ENCODE data around the gene DLGAP3.

DLGAP3 gene

DNA sequence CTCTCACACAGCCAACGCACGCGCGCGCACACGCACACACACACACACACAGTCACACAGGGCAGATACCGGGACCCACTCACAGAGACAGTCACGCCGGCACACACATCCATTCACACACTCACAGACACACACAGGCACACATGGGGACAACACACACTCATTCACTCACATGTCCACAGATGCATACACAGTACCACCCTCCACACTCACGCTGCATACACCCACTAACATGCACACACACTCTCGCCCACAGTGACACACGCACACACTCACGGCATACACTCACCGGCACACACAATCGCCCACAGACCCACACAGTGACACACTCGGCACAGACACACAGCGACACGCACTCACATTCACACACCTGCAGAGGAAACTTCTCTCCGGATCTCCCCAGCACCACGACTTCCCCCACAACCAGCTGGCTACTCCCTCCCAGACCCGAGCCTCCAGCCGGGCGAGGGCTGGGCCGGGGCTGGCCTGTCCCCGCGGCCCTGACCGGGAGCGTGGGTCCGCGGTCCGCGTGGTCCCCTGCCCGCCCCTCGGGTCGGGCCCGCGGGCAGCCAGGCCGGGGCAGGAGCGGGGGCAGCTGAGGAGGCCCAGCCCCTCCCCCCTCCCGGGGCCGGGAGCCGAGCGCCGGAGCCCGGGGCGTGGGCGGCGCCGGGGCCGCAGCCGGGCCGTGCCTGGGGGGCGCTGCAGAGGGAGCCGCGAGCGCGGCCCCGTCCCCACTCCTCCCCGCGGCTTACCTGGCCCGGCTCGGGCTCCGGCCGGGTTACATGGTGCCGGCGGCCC, 552 bp downstream of the DLGAP3 start:
- intact Hi-C loops (cut with DNase I) = loop anchor here (10.0 kb wide), 1 partner anchor 56 kb away; the partner anchor contains the start of gene TMEM35B
- DNase-seq = peak in 1 of 10 donors; percentile 84

DNA sequence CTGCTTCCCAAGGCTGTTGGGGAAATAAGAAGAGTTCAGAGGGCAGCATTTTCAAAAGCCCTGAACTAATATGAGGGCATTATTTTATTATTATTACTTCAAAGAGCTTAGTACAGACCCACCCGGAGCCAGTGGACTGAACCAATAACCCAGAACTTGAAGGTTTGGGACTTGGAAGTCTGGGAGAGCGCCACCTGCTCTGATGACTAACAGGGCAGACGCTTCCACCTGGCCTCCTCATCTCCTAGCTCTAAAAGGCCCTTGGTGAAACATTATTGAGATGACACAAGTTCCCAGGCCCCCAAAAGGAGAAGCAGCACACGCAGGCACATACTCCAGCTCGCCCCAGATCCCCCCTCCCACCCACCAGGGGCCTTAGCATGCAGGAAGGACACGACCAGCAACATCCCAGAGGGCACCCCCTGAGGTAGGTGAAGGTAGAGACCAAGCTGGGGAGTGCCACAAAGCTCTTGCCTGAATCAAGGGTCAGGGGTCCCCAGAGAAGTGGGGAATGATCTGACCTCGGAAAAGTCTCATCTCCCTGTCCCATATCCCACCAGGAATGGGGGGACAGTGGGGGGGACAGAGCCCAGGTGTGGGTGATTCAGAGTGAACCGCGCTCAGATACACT, 1.3 kb downstream of the DLGAP3 start:
- no peak for DNase-seq

DNA sequence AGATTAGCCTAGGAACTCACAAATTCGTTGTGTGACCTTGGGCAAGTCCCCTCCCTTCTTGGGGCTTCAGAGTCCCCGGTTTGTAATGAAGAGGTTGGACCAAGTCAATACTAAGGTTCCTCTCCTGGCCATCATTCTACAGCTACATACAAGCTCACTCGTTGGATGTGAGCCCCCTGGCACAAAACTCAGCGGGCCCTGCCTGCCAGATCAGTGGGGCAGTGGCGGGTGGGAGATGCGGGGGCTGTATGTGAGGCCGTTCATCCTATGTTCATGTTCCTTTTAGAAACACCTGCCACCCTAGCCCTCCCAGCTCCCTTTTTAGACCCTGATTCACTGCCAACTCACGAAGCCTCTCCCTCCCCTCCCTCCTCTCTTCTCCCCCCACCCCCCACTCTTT, 2.1 kb downstream of the DLGAP3 start:
- intact Hi-C loops (cut with DNase I) = loop anchor here (10.0 kb wide), 1 partner anchor 57 kb away; the partner anchor contains the start of gene TMEM35B

More for the DNA sequence above, 1.3 kb downstream of the DLGAP3 start:
- intact Hi-C loops (cut with DNase I) = loop anchor here (10.0 kb wide), 1 partner anchor 57 kb away; the partner anchor contains the start of gene TMEM35B

DNA sequence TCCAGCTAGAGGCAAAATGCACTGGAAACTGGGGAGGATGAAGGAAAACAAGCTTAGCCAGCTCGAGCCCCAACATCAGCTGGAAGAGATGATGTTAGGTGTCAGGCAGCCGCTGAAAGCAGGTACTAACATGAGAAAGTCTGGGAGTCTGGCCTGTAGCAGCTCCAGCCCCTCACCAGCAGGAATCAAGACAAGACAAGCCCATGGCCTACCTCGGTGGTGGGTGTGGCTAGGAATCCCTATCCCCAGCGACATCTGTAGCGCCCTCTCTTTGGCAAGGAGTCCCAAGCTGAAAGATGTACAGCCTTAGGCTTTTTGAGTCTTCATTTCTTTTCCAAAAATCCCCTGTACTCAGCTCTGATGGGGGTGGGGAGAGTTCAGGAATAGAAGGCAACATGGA, 2.6 kb downstream of the DLGAP3 start:
- intact Hi-C loops (cut with DNase I) = loop anchor here (10.0 kb wide), 1 partner anchor 58 kb away; the partner anchor contains the start of gene TMEM35B

More for the DNA sequence above, 2.1 kb downstream of the DLGAP3 start:
- no peak for DNase-seq

DNA sequence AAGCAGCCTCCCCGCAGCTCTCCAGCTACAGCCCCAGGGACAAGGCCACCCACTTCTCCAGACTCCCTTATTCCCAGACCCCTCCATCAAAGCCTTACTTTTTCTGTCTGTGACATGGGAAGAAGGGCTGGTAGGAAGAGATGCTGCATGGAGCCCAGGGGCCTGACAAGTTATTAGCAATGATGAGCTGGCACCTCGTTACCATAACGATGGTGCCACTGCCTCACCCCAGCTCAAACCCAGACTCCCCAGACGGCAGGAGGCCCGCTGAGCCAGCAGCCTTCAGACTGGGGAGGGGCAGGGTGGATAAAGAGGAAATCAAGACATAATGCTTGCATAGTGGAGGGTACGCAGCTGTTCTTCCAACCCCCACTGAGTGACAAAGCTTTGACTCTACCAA, 3.3 kb downstream of the DLGAP3 start:
- no peak for DNase-seq
- intact Hi-C loops (cut with DNase I) = loop anchor here (10.0 kb wide), 1 partner anchor 59 kb away; the partner anchor contains the start of gene TMEM35B

More for the DNA sequence above, 2.6 kb downstream of the DLGAP3 start:
- DNase-seq = no peak

DNA sequence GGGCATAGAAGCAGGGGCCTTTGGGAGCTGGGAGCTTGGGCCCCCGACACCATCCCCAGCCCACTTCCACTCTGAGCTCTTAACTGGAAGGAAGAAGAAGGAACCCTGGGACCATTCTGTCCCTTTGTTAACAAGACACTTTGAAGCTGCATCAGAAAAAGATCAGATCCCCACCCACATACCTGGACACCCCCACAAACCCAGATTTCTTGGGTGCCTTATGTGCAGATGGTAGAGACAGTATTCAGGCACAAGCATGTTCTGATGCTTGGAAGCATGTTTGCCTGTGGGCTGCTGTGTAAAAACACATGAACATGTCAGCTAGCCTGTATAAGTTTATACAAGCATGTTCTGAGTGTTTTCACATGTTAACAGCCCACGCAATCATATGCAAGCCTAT, 3.7 kb downstream of the DLGAP3 start:
- intact Hi-C loops (cut with DNase I) = loop anchor here (10.0 kb wide), 1 partner anchor 59 kb away; the partner anchor contains the start of gene TMEM35B
- DNase-seq = peak in 1 of 10 donors; percentile 80

DNA sequence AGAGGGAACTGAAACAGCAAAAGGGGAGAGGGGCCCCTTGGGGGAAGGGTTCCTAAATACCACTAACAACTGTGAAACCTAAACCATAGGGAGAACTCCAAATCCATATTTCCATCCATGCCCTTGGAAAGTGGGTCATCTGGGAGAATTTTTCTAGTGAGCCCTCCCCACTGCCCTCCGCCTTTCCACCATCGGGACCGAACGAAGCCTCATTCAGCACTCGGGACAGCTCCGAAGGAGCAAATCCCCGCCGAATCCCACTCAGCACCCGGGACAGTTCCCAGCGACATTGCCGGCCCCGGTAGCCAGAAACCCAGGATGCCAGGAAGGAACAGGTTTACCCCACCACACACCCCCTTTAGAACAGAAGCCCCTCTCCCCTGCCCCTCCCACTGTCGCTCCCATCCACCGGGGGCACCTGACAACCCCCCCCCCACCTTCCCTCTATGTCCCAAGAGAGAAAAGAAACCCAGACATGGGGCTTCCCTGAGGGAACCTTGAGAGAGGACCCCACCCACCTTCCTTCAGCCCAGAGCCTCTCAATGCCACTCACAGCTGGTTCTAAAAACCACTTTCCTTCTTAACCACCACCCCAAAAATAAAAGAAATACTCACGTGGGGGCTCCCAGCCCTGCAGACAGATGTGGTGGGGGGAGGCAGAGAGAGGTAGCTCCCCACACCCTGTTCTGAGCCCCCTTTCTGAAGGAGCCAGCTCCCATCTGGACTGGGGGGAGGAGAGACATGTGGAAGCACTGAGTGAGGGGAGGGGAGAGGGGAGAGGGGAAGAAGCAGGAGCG, 4.5 kb downstream of the DLGAP3 start:
- intact Hi-C loops (cut with DNase I) = loop anchor here (5.0 to 10.0 kb wide), 2 partner anchors 53 to 60 kb away; partner anchors contain the start of gene TMEM35B
- DNase-seq = peak in 6 of 10 donors; percentile 40 to 88 (median 52)

DNA sequence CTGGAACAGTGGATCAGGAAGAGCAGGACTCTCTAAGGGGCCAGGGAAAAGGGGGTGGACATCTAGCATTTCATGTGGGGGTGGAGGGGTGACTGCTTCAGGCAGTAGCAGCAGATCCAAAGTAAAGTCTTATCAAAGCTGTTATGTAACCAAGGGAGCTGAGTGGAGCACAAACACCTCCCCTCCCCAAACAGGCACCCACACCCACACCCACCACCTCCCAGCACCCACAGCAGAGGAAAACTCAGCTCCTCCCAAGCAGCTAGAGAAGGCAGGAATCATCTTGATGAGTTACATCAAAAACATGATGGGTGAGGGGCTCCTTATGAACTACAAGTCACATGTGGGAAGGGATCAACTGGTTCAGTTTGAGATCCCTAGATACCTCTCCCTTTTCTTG, 6.0 kb downstream of the DLGAP3 start:
- intact Hi-C loops (cut with DNase I) = loop anchor here (5.0 to 10.0 kb wide), 2 partner anchors 51 to 61 kb away; partner anchors contain the start of gene TMEM35B
- peak in 1 of 10 donors; percentile 76 for DNase-seq

DNA sequence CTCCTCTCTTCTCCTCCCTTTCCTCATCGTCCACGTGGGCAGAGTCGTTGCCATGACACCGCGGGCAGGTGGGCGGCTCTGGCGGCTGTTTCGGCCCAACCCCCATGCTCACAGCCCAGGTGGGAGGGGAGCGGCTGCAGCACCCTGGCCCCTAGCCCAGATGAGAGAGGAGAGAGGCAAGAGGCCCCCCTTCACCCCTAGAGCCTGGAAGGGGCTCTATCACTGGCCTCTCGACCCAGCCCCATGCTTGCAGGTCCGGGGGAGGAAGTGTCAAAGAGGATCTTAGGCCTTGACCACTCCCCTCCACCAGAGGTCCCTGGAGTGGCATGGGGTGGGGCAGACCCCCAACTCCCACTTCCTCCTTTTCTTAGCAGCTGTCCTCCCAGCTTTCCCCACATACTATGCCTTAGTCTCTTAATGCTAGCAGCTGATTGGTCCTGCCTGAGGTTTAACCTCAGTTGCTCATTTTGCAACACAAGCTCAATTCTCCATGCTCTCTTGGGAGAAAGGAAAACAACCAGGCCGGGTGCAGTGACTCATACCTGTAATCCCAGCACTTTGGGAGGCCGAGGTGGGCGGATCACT, 10.4 kb downstream of the DLGAP3 start:
- intact Hi-C loops (cut with DNase I) = no loop called here
- DNase-seq = peak in 9 of 10 donors; percentile 40 to 95 (median 75)

DNA sequence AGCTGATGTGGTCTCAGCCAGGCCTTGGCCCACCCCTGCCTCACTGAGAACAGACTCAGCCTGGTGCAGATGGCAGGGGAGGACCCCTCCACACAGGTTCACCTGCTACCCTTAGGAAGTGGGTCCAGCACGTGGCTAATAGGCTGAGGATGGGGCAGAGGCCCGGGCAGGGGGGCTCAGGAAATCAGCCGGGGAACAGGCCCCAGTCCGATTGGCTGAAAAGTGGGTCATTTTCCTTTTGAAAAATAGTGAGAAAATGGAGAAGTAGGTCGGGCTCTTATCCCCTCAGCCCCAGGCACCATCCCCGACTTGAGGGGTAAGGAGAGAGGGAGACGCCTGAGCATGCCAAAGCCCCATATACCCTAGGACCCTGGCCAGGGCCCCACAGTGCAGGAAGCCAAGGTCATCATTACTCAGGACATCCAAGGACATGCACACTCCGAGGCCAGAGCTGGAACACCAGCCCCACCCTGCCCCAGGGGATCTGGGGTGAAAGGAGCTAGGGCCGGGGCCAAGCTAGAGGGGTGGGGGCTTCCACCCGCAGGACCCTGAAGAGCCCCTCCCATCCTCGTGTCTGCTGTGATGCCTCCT, 11.0 kb downstream of the DLGAP3 start:
- DNase-seq = peak in 1 of 10 donors; percentile 47
- intact Hi-C loops (cut with DNase I) = no loop called here

DNA sequence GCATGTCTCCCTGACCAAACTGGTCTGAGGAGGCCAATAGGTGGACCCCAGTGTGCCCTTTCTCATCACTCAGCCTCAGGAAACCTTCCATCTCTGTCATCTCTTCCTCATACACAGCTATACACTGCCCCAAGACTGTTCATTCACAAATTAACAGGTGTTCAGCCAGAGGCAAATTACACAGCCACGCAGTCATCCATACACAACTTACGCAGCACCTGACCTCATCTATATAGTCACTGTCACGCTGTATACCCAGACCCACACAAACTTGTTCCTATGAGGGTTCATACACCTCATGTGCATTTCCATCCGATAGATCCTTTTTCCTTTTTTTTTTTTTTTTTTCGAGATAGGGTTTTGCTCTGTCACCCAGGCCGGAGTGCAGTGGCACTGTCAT, 12.4 kb downstream of the DLGAP3 start:
- no peak for DNase-seq
- intact Hi-C loops (cut with DNase I) = no loop called here

DNA sequence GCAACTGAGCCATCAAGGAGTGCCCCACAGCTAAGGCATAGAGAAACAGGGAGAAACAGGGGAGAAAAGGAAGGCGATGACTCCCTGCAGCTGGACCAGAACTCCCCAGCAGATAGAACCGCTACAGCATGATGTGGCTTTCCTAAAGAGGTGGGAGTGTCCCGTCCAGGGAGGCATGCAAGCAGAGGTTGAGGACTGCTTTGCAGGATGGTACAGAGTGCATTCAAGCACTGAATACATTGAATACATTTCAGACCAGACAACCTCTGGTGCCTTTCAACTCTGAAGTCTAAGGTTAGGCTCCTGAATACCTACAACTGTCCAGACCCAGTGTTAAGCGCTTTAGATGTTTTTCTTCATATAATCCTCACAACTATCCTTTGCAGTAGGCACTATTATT, 13.3 kb downstream of the DLGAP3 start:
- intact Hi-C loops (cut with DNase I) = no loop called here
- no peak for DNase-seq

DNA sequence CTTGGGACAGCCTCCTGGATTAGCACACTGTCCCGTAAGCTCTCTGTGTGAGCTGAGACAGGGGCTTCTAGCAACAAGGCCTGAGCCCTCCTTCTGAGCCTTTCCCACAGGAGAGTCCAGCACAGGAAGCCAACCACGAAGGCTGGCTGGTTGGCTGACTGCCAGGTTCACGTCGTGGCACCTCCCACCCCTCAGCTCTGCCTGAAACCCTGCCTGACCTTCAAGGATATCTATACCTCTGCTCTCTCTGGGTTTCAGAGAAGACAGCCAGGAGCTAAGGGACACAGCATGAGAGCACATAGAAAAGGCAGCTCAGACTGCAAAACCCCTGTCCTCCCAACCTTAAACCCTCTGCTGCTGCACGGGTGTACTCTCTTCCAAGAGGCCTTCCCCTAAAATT, 13.9 kb downstream of the DLGAP3 start:
- intact Hi-C loops (cut with DNase I) = no loop called here
- DNase-seq = no peak

DNA sequence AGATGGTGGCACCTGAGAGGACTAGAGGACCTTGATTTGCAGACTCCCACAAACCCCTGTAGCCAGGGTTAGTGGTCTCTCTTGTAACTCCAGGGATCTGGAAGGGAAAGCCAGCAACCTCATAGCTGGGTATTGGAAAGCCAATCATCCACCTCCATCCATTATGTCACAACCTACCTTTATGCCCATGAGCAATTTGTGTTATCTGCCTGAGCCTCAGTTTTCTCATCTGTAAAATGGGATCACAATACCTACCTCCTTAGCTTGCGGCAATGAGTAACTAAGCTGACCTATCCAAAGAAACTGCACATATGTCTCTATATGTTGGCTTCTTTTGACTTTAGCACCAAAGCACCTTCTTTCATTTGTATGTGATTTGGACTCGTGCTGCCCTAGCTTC, 14.5 kb downstream of the DLGAP3 start:
- DNase-seq = no peak
- intact Hi-C loops (cut with DNase I) = no loop called here

DNA sequence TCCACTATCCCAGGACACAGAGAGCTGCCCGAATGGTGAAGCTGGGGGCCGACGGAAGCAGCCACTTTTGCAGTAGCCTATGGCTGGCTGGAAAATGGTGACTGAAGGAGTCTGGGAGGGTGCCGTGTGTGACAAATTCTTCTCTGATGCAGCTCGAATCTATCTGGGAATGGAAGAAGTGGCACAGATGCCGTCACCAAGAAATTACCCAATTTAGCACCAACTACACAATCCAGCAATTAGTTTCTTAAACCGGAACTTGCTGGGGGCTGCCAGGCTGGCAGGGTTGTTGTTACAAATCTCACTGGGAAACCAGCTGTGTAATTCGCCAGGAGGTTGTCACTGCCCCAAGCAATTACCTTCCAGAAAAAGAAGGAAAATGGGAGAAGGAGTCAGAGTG, 18.0 kb downstream of the DLGAP3 start:
- peak in 3 of 10 donors; percentile 47 to 92 (median 76) for DNase-seq
- intact Hi-C loops (cut with DNase I) = no loop called here

DNA sequence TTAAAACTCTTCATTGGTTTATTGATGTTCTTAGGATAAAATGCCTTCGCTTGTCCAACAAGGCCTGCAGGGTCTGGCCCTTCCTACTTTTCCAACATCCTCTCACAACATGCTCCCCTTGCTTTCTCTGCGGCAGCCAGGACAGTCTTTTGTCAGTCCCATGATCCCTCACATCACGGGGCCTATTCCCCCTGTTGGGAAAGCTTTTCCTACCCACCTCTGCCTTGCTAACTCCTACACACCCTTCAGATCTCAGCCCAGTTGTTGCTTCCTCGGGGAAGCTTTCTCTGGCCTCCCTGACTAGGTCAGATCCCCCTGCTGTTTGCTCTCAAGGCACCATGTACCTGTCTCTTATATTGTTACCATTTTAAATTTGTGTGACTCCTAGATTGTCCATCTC, 19.0 kb downstream of the DLGAP3 start:
- intact Hi-C loops (cut with DNase I) = no loop called here
- no peak for DNase-seq

DNA sequence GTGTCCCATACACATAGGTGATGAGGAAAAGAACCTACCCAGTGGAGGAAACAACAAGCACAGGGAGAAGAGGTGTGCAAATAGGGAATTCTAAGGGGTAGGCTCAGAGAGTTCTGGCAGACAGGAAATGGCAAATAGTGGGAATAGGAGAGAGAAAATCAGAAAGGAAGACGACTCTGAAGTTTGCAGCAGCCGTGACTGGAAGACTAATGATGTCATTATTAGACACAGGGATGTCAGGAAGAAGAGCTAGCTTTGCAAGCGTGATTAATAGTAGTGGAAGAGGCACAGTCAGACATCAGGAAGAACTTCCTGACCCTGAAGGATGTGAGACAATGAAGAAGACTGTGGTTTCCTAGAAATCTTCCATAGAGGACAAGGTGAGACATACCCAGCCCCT, 21.1 kb downstream of the DLGAP3 start:
- intact Hi-C loops (cut with DNase I) = no loop called here
- DNase-seq = no peak

DNA sequence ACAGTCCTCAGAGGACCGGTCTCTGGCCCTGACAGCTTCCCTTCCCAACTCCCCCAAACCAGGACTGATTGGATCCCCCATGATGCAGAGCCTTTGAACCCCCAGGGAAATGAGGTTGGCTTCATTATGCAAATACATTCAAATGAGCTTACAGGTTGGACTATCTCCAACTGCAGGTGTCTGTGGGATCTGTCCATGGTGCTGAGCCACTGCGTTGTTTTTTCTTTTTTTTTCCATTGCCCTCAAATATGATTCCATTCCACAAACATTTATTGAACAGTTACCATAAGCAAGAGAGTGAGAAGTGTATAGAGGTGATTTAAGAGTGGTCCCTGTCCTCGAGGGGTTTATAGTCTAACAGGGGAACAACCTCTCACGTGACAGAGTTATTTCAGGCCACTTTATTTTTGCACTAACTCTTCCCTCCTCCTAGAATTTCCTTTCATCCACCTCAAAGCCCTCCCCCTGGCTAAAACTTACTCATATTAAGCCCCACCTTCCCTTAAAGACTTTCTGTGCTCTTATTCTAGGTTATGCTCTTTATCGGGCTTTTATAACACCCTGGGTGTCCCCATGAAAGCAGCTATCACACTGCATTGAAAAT, 21.9 kb downstream of the DLGAP3 start:
- no peak for DNase-seq
- intact Hi-C loops (cut with DNase I) = no loop called here

DNA sequence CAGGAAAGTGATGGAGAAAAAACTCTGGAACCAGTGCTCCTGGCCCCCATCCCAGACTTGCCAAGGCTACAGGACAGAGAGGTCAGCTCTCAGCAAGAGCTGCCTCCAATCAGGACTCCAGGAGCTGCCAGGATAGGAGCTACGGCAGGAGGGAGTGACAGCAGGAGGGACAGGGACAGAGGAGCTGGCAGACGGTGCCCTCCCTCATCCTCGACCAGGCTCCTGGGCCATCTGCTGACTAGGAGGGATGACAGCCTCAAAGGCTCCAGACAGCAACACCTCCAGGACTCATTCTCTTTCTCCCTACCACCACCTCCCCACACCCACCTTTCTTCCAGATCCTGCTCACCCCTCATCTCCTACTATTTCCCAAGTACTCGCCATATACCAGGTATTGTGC, 22.7 kb downstream of the DLGAP3 start:
- intact Hi-C loops (cut with DNase I) = no loop called here
- peak in 2 of 10 donors; percentile 36 to 79 for DNase-seq

Measured in posterior cingulate gyrus (tissue), 11 donors.